NCI-H1417 (cell line): Measurements from ENCODE around the gene MCF2L2.
A peak's percentile ranks its signal among the peaks of the same experiment; 100 is the strongest.
"Not testable (repeated sequence)": the region's sequence is repeated elsewhere in the genome, so short reads cannot be mapped to it uniquely, and the experiment has no call there.

Experiments
- DNase-seq, 3 experiments: peaks; one replicate each; lab custom pipeline; 2025; lab: John Stamatoyannopoulos, UW

The MCF2L2 gene

DNA sequence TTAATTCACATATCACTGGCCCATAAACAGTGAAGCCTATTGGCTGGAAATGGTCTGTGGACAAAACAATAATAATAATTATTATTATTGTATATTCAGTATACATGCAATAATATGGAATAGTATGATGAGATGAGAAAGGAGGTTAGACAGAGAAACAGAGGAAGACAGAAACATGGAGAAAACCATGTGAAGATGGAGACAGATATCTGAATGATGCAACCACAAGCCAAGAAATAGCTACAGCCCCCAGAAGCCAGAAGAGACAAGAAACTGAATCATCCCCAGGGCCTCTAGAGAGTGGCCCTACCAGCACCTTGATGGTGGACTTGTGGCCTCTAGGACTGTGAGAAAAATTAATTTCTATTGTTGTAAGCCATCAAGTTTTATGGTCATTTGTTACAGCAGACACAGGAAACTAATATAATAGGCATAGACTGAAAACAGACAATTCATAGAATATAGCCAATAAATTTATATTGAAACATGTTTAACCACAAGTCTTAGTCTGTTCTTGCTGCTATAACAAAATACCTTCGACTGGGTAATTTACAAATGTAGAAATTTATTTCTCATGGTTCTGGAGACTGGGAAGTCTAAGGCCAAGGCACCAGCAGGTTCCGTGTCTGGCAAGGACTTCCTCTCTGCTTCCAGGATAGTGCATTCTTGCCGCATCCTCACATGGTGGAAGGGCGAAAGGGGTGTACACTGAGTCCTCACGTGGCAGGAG is 31.6 kb downstream of the MCF2L2 start:
- DNase-seq: no peak

DNA sequence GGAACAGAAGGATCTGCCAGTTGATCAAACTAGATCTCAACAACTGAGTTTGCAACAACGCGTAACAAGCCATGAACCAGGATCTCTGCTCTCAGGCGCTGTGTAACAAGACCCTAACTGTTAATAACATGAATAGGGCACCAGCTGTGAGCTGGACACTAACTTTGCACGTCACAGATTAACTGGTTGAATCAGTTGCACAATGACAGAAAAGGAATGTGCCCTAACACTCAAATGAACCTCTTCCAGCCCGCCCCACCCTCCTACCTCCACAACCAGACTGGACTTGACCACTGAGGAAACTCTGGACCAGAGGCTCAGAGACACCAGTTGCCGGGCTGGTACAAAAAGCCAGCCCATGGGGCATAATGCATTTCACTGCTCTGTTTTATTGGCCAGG is 34.3 kb downstream of the MCF2L2 start:
- DNase-seq: no peak

DNA sequence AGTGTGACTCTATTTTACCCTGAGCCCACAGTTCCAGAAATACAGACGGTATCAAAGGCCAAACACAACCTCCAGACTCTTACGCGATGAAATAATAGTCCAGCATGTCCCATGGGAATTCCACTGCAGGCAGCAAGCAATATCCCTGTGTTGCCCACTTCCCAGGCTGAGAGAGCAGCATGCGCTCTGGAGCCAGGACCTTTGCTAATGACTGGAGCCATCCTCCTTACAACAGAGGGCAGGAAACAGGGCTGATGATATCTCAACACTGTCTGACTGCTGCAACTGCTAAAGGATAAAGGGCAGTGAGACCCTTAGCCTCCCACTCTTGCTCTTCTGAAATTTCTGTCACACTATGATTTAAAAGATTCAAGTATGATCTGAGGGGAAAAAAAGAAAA is 34.8 kb downstream of the MCF2L2 start:
- peak in 1 of 3 experiments; percentile 9 for DNase-seq

DNA sequence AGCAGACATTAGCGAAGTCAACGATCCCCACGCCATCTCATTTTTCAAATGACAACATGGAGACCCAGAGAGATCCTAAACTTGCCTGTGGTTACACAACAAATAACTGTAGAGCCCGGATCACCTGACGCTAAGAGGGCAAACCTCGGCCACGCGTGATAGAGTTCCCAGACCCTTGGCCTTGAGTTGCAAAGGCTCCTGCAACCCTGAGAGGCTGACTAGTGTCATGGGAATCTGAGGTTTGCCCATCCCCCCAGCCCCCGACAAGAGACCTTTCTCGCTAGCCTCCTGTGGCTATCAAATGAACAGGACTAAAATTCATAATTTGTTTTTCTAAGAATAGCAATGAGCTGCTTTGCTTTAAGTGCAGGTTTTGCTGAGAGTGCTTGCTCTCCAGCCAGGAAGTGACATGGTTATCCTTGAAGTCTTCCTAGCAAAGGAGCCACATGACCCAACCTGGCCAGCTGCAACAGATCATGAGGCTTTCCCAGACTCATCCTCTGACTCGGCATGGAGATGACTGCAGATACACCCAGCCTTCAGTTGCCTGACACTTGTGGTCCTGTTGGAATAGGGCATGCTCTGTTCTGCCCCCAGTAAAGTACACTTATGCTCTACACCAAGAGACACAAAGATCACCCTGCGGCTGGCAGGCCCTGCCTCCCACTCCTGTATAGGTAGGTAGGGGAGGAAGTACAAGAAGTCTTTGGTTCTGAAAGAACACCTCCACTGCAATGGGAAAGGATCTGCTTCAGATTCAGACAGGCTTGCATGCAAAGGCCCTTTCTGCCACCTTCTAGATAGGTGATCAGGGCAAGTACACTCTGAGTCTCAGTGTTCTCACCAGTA is 36.0 kb downstream of the MCF2L2 start:
- peak in 2 of 3 experiments; percentile 24 to 90 for DNase-seq

DNA sequence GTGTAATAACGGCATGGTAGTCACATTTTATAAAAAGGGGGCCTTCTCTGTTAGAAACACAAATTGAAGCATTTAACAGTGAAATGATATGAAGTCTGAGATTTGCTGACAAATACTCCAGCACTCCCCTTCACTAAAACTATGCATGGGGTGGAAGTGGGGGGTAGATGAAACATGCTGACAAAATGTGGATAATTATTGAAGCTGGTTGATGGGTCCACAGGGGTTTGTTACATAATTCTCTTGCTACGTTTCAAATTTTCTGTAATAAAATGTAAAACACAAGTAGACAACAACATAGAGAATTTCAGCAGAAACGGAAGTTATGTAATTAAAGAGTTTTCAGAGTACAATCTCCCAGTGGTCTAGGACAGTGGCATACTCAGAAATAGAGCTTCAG is 37.0 kb downstream of the MCF2L2 start:
- no peak for DNase-seq

DNA sequence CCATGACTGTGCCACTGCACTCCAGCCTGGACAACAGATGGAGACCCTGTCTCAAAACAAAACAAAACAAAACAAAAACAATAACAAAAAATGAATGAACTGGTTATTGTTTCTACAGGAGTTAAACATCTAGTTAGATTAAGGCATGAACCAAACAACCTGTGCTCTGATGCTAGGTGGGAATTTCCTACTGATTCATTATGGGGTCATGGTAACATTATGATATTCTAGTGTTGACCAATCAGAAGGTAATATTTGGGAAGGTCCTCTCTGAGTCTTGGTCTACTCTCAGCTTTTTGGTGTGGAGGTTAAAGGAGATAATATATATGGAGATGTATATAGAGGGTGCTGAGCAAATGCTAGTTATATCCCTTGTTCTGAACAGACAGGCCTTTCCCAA is 37.6 kb downstream of the MCF2L2 start:
- no peak for DNase-seq

DNA sequence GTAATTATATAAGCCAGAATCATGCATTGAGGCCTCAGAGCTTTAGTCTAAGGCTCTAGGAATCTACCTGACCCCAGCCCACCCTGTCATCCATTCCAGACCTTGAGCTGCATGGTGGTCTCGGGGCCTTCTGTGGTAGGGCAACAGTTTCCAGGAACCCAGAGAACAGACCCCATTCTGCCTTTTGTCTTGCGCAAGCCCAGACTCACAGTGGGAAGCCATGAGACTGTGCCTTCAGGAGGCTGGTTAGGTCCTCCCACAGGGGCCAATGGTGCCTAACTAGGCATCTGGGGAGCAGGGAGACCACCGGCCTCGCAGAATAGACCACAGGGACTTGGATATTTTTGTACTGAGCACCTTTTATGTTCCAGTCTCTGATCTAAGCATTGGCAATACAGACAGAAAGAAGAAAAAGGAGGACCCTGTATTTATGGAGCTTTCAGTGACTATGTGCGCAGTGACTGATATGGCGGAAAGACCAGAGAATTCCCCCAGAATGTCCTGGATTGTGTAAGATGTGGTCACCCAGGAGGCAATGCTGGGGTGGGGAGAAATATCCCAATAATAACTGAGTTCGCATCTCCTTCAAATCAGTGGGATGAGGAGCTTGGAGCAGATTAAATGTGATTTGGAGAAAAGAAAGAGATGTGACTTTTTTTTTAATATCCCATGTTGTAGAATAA is 40.1 kb downstream of the MCF2L2 start:
- no peak for DNase-seq

DNA sequence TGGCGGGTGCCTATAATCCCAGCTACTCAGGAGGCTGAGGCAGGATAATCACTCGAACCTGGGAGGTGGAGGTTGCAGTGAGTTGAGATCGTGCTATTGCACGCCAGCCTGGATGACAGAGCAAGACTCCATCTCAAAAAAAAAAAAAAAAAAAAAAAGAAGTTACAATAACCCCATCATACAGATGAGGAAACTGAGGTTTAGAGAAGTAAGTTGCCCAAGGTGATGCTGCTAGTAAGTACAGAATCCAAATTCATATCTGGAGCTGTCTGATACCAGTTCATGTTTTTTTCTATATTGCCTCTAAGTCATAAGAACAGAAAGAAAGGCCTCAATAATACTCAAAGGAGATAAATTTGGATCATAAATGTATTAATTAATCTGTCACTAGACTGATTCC is 40.6 kb downstream of the MCF2L2 start:
- DNase-seq: no peak

DNA sequence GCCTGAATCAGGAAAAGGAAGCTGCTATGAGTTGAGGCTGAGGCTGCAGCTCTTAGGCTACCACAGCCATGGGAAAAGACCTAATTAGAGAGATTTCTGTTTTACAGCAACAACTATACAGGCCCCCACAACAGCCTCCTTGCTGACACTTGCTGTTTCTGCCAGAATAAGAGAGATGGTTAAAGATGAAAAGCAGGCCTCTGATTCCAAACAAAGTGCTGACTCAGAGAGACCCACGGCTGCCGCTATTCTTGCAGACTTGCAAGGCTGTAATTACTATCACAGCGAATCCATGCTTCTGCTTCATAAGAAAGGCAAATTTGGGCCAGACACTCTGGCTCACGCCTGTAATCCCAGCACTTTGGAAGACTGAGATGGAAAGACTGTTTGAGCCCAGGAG is 41.8 kb downstream of the MCF2L2 start:
- DNase-seq: no peak

DNA sequence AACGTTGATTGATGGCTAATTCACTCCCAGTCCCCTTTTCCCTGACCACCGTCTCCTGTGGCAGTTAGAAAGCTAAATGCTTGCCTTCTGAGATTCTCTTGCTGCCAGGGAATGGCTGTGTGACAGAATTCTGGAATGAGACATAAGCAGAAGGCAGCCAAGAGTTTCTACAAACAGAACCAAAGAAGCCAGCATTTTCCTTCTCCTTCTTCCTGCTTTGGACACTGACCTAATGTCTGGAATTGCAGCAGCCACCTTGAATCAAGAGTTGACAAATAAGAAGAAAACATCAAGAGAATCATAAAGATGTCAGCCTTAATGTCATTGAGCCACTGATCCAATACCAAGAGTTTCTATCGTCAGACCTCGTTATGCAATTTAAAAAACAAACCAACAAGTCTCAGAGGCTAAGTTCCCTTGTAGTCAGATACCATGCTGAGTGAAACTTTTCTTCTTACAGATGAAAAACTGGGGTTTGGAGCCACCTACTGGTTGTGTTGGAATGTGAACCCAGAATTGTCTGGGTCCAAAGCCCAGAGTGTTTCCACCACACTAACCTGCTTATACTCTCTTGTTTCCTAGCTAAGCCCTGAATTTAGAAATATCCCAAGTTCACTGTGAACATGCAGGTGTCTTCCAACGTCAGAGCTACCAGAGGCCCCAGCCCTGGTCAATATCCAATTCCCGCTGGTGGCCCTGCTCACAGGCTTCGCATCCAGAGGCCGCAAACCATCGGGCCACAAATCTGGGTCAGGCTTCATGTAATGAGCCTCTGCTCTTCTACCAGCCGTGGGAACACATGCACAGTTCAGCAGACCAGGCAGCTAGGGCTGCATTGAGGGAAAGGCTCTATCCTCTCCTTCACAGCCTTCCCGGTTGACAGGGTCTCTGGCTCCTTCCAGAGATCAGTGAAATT is 42.5 kb downstream of the MCF2L2 start:
- peak; percentile 63 to 83 (median 78) for DNase-seq

DNA sequence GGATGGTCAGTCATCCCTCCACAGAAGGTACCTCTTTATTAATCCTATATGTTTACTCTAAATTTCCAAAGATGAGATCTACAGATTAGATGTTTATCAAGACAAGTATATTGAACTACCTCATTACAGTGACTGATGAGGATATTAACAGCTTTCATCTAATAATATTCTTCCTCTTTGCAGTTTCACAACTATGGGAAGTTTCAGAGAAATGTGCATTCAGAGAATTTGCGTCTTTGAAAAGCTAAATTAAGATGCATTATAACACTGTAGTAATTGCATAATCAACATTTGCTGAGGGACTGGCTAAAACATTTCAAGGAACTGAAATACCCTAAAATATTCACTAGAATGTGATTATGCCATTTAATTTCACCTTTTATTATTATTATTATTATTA is 46.7 kb downstream of the MCF2L2 start:
- DNase-seq: no peak

DNA sequence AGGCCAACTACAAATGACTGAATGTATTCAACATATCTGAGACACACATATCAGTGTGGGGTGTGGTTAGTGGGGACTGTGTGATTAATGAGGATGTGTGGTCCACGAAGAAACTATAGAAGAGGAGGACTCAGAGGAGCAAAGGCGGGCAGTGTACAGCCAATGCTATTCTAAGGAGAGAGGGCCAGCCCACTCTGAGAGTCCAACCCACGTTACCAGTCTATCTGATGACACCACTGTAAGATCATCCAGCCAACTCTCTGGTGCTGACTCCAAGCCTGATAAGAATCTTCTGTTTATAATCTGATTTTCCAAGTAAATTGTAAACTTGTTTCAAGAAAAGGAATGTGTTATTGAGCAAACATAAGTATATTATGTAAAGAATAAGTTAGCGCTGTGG is 47.2 kb downstream of the MCF2L2 start:
- peak; percentile 22 to 66 (median 41) for DNase-seq

DNA sequence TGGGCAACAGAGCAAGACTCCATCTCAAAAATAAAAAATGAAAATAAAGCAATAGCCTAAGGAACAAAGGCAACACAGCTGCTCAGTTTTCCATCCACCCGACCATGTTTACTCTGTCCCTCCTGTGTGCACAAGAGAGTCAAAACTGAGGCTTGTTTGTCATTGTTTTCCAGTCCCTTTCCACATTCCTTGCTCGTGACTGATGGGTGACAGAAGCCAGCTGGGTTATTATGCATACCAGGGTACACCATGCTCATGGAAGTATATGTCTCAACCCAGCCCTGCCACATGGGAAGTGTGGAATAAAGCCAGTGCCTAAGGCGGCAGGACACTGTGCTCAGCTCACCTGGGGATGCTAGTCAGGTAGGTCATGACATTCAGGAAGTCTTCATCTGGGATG is 49.5 kb downstream of the MCF2L2 start:
- DNase-seq: peak; percentile 26 to 73 (median 38)

DNA sequence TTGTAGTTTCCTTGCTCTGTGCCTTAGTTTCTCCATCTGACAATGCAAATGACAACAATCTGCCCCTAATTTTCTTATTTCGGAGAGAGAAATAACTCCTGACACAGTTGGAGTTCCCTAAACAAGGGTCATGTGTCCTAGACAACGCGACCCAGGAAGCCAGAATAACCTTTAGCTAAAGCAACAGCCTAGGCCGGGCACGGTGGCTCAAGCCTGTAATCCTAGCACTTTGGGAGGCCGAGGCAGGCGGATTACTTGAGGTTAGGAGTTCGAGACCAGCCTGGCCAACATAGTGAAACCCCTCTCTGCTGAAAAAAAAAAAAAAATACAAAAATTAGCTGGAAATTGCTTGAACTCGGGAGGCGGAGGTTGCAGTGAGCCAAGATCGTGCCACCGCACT is 49.9 kb downstream of the MCF2L2 start:
- peak in 1 of 3 experiments; percentile 38 for DNase-seq

DNA sequence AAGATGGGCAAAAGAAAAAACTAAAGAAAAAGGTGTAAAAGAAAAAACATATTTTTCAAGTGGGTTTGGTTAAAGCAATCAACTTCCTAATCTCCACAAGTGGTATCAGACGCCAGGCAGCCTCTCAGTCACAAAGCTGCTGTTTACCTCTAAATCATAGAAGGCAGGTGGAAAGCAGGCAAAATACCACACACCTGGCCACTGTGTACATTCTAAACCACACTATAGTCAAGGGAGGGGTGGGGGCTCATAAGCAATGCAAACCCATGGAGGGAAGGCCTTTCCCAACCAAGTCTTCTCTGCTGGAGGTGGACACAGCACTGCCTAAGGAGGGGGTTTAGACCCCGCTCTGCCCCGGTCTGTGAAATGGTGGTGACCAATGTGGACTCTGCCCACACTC is 50.4 kb downstream of the MCF2L2 start:
- DNase-seq: peak; percentile 90 to 97 (median 92)

DNA sequence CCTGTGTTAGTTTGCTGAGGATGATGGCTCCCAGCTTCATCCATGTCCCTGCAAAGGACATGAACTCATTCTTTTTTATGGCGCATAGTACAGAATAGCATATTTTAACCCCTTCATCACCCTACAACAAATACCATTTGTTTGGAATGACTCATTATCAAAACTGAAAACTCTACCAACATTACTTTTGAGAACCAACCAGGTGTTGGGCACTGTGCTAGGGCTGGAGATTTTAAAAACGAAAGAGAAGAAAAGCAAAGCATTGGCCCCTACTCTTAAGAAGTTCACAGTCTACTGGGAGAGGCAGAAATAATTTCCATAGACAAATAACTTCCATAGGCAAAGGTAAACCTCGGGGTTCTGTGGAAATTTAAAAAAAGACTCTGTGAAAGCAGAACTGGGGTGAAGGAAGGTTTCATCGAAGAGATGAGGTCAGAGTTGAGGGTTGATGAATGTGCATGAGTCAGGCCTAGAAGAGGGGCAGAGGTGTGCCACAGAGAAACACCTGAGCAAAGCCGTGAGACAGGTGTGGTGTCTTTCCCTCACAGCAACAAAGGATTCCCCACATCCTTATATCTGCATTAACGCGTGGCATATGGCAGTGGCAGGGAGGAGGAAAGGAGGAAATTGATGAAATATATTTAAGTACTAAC is 51.0 kb downstream of the MCF2L2 start:
- peak; percentile 80 to 96 (median 84) for DNase-seq

DNA sequence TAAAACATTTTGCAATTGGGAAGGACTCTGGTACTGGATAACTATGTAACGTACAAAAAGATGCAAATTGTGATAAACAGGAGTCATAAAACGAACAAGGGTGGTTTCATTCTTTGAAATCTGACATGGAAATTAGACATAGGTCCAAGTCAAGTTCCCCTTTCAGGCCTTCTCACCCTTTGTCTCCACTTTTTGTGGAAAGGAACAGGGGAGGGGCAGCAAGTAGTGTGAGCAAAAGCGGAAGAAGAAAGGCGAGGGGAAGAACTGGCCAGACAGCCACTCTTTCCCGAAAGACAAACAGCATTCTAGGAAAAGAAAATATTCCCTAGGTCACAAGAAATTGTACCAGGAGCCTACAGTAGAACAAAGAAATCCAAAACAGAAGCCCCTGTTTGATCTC is 52.6 kb downstream of the MCF2L2 start:
- DNase-seq: no peak

DNA sequence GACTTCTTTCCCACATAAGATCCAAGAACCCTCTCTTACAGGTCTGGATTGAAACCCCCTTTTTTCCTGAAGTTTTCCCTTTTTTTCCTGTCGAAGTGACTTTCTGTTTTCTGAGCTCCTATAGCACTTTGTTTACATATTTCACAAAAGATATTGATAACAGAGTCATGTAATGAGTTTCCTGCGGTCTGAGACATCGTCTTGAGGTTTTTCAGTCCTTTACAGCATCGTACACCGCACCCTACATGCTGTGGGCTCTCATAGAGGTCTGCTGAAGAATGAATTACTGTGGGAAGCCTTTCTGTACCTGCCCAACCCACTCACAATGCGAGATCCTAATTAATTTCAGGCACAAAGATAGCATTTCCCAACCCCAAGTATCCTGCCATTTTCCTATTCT is 53.1 kb downstream of the MCF2L2 start:
- DNase-seq: no peak

DNA sequence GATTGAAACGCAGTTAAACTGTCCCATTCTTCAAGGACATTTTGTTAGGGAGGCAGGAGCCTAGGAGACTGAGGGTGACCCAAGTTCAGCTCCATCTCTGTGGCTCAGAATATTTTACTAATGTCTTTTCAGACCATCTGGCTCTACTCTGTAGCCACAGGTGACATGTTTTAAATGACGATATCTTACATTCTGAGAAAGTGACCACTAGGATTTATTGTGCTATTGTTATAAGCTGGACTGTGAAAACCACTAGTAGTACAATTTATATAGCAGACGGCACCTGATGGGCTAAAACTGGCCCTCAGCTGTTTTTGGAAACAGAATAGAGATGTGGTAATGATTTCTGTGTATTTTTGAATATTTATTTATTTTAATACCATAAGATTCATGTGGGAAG is 55.5 kb downstream of the MCF2L2 start:
- no peak for DNase-seq

DNA sequence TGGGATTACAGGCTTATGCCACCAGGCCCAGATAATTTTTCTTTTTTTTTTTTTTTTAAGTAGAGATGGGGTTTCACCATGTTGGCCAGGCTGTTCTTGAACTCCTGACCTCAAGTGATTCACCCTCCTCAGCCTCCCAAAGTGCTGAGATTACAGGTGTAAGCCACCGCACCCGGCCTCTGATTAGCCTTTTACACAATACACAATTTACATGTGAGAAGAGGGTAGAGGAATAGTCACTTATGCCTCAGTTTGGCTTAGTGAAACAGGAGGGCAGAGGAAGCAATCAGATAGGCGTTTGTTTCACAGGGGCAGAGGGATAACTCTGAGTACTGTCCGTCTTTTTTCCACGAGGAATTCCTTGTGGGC is 56.8 kb downstream of the MCF2L2 start:
- DNase-seq: not testable (repeated sequence)

DNA sequence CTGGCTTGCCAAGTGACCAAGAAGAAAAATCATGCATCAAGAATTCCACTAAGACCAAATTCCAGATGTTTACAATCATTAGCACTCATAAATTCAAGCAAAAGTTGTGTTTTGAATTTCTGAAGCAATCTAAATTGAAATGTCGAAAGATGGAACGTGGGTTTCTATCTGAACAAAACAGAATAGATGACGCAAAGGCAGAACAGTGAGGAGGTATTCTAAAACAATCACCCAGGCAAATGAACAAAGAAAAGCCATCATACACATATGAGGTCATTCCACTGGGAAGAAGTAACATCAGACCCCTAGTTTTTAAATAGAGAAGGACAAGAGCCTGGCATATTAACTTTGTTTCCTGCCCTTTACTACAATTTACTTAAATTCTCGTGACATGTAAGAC is 58.0 kb downstream of the MCF2L2 start:
- no peak for DNase-seq
